ENCODE data around the gene LSP1.
"Not testable (repeated sequence)": the region's sequence is repeated elsewhere in the genome, so short reads cannot be mapped to it uniquely, and the experiment has no call there.

LSP1 gene

GRCh38 chr11:1852877-1853276 is at the start of gene LSP1:
Gene LSP1, plus strand, starts transcription at chr11:1853084. Its CDS starts 61 bp downstream, at chr11:1853145.
- DNase-seq (ENCODE audit: low spot score): no peak

GRCh38 chr11:1803246-1803645 is 49.6 kb upstream of the LSP1 start:
- no peak for DNase-seq (ENCODE audit: low spot score)

DNA sequence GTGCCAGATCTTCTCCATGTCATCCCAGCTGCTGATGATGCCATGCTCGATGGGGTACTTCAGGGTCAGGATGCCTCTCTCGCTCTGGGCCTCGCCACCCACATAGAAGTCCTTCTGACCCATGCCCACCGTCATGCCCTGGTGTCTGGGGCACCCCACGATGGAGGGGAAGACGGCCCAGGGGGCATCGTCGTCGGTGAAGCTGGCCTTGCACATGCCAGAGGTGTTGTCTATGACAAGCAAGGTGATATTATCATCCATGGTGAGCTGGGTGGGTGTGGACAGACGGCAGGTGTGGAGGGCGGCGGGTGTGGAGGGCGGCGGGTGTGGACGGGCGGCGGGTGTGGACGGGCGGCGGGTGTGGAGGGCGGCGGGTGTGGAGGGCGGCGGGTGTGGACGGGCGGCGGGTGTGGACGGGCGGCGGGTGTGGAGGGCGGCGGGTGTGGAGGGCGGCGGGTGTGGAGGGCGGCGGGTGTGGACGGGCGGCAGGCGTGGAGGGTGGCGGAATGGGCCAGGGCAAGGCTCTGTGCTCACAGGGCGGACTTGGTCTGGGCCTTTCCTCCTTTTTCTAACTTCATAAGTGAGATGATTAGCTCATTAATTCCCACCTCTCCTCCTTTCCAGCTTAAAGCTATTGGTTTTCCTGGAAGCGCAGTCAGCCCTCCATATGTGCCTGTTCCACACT is 48.9 kb upstream of the LSP1 start:
- DNase-seq (ENCODE audit: low spot score): not testable (repeated sequence)

DNA sequence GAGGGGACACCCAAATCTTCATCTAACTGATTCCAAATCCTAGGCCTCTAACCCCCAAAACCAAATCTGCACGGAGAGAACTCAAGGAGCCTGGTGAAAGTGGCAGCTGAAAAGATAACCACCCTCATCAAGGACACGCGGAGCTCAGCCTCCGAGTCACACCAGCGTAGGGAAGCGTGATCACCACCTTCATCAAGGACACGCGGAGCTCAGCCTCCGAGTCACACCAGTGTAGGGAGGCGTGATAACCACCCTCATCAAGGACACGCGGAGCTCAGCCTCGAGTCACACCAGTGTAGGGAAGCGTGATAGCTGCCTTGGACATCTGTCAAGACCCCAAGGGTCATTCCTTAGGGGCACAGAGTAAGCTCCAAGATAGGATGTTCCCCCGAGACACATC is 47.4 kb upstream of the LSP1 start:
- DNase-seq (ENCODE audit: low spot score): no peak

DNA sequence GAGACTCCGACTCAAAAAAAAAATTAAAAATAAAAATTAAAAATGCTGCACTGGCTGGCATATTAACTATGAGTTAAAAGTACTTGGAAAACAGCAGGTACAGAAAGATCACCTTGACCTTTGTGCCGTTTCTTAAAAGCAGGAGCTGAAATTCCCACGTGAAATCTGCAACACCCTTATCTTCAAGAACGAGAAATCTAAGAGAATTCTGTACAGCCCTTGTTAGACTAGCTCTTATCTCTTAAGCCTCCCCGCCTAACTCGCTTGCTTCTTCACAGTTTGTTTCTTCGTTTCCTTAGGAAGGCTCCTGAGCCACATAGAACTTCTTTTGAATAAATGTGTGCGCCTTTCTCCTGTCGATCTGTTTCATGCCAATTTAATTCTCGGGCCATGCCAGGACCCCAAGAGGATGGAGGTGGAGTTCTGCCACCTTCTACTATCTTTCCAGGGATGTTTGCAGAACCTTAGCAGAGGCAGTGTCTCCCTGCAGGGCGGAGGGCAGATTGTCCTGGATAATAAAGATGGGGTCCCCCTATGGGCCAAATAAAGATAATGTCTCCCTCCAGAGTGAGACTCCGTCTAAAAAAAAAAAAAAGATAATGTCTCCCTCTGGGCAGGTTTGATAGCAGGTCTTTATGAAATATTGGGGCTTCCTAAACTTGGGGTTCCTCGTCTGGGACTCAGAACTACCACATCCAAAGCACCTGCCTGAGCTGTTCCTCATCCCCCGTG is 45.5 kb upstream of the LSP1 start:
- DNase-seq (ENCODE audit: low spot score): no peak

DNA sequence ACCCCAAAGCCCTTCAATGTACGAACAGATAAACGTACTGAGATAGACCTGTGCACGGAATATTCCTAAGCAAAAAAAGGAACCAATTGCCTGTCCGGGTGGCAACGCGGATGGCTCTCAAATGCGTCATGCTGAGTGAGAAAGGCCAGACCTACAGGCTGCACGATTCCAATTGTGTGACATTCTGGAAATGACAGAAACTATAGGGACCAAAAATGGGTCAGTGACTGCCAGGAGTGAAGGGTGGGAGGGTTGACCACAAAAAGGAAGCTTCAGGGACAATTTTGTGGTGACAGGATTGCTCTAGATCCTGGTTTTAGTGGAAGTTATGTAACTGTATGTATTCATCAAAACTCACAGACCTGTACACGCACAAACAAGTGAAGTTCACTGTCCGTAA is 42.1 kb upstream of the LSP1 start:
- no peak for DNase-seq (ENCODE audit: low spot score)

GRCh38 chr11:1812274-1812673 is 40.6 kb upstream of the LSP1 start:
- no peak for DNase-seq (ENCODE audit: low spot score)

- no peak for DNase-seq (ENCODE audit: low spot score)
Measured at GRCh38 chr11:1812801-1813200, 40.1 kb upstream of the LSP1 start.

DNA sequence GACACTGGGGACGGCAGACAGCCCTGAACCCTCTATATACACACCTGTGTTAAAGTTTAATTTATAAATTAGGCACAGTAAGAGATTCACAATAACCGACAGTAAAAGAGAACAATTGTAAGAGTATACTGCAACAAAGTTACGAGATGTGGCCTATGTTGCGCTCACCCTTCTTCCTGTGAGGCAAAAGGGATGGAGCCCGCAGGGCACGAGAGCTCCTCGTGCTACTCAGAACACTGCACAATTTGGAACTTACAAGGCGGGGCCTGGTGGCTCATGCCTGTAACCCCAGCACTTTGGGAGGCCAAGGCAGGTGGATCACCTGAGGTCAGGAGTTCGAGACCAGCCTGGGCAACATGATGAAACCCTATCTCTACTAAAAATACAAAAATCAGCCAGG is 39.5 kb upstream of the LSP1 start:
- DNase-seq (ENCODE audit: low spot score): not testable (repeated sequence)

GRCh38 chr11:1814691-1815090 is 38.2 kb upstream of the LSP1 start:
- no peak for DNase-seq (ENCODE audit: low spot score)

DNA sequence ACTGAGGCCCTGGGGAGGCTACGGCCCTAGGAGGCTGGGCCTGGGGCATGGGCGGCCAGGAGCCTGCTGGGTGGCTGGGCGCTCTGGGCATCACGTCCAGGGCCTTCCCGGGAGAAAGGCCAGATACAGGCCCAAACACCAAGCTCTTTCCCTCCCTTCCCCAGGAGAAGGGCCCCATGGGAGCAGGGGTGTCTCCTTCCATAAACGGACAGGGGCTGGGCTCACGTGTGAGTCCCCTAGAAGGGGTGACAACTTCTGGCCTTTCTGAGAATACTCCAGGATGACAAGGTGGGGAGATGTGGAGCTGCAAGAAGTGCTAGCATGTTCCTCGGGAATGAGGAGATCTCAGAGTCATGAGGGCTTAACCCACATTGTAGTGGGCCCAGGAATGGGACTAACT is 37.6 kb upstream of the LSP1 start:
- no peak for DNase-seq (ENCODE audit: low spot score)

DNA sequence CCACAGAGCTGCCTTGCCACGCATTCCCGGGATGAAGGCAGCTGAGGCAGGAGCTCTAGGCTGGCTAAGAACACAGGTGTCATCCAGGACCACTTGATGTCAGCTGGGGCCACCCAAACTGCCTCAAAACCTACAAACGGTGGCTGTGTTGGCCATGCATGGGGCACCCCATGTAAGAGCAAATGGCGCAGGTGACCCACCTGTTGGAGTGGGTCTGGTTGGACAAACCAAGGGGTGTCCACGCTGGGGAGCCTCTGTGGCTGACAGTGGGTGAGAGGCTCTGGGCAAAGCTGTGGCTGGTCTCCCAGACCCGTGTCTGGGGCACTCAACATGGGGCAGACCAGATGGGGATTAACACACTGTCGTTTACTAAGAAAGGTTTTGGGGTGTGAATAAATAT is 37.1 kb upstream of the LSP1 start:
- DNase-seq (ENCODE audit: low spot score): no peak

DNA sequence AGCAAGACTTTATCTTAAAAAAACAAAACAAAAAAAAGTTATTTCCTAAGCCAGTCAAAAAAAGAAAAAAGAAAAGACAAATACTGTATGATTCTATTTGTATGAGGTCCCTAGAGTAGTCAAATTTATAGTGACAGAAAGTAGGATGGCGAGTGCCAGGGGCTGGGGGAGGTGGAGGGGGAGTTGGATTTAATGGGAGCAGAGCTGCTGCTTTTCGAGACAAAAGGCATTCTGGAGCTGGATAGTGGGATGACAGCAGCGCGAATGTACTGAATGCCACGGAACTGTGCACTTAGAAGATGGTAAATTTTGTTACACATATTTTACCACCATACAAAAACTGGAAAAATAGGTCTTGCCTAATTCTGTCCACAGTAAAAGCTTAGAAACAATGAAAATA is 35.9 kb upstream of the LSP1 start:
- no peak for DNase-seq (ENCODE audit: low spot score)

GRCh38 chr11:1817511-1817910 is 35.4 kb upstream of the LSP1 start:
- no peak for DNase-seq (ENCODE audit: low spot score)

DNA sequence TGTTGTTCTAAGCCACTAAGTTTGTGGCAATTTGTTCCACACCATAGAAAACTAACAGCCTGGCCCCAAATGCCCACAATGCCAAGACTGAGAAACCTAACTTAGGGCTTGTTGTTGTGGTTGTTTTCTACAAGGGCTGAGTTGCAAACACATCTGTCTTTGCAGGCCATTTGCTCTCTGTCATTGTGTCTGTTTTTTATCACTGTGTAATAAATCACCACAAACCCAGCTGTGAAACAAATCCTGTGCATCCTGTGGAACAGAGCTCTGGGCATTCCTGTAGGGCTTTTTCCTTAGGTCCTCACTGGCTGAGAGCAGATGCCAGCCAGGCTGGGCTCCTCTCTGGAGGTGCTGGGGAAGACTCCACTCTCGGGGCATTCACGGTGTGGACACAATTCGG is 33.8 kb upstream of the LSP1 start:
- DNase-seq (ENCODE audit: low spot score): no peak

DNA sequence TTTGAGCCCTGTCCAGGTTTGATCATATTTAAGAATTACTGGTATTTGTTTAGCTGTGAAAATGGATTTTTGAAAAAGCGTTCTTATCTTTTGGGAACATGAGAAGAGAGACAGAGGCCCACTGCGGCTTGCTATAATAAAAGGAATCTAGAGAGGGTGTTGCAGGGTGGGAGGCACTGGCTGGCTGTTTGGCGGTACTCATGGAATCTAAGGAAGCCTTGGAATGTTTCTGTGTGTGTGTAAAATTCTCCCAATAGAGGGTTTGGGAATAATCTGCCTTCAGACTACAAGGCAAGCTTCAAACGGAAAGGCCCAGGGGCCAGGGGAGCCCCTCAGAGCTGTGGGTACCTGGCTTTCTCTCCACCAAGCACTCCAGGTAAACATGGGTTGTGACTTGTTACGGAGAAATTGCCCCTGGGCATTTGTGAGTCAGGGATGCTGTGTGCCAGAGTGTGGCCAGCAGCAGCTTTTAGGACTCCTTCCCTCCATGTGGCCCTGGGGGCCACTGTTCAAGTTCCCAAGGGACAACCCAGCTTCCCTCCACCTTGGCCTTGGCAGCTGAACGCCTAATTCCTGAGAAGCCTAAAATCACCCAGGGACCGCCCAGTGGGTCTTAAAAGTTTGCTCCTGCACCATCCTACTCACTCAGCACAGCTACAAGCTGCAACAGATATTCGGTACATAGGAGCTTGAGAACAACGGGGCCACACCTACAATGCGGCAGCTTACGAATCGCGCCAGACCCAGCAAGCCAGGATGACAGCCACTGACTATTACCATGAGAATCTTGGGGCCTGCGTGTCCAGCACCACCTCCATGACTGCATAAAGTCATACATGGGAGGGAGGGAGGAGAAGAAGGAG is 32.2 kb upstream of the LSP1 start:
- DNase-seq (ENCODE audit: low spot score): no peak

DNA sequence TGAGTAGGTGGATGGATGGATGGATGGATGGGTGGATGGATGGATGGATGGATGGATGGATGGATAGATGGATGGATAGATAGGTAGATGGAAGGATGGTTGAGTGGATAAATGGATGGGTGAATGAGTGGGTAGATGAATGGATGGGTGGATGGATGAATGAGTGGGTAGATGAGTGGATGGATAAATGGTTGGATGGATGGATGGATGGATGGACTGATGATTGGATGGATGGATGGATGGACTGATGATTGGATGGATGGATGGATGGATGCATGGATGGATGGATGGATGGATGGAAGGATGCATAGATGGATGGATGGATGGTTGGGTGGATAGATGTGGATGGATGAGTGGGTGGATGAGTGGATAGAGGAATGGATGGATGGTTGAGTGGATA is 31.3 kb upstream of the LSP1 start:
- no peak for DNase-seq (ENCODE audit: low spot score)

DNA sequence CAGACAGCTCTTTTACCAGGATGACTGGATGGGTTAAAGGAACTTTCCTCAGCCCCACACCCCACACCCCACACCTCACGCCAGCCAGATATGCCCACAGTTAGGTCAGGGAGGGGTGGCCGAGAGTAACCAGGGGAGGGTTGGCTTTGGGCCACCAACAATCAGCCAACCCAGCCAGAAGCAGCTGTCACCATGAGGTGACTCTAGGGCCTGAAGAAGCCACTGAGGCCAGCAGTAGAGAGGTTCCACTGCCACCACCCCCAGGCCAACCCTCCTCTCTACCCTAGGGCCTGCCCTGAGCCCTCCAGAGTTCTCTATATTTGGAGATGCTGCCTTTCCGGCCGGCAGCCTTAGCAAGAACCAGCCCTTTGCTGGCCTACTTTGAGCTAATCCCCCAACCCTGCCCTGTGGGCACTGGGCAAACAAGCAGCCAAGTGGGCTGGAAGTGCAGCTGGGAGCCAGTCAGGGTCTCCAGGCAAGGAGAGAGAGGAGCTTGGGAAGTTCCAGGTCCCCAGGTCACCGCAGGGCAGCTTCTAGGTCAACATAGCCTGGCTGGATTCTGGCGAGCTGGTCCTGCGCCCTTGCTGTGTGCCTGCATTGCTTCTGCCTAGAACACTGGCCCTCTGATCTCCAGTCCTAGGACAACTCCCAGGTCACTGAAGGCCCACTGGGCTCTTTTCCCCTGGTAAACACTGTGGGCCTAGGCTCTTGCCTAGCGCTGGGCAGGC is 30.1 kb upstream of the LSP1 start:
- DNase-seq (ENCODE audit: low spot score): no peak

- DNase-seq (ENCODE audit: low spot score): no peak
Measured at GRCh38 chr11:1823376-1824220, 29.3 kb upstream of the LSP1 start.

DNA sequence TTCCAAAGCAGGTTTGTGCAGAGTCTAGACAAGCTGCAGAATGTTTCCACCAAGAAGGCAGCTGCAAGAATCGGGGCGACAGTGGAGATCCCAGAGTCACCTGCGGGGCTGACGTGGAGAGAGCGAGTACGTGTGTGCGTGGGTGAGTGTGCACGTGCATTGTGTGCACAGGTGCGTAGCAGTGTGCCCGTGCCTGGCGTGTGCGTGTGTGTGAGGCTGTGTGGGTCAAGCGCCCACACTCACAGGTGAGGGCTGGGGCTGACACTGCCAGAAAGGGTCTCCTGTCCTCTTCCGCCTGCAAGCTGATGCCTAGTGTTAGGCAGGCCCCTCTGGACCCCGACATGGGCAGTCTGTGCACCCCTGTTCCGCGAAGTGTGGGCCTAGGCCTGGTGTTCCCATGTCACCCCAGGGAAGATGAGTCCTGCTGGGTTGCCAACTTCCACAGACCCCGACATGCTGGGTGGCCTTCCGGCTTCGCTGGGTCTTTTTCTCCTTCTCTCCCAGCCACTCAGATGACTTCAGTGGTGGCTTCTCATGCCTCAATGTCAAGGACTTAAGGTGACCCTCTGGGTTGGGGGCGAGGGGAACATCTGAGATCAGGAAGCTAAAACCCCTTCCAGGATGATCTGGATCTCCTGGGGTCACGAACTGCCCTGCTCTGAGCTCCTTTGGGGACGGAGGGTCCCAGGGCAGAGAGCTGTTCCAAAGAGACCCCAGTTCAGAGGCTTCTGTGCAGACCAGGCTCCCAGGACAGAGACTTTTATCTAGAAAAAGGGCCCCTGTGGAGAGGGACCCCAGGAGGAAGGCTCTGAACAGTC is 28.5 kb upstream of the LSP1 start:
- DNase-seq (ENCODE audit: low spot score): no peak
